GM23338 (cell line): ENCODE results near the gene TRA2A. TPM values are rescaled to one million over a fixed set of nuclear protein-coding genes. Genes with fewer than 3 reads are reported as not detected.

Source experiments
- ATAC-seq: fragments of 200-7000 bp; cut with Tn5 transposase; 3 replicates; pipeline ENCODE4 v1.9.1; 2020
- DNase-seq: peaks from one replicate; pipeline ENCODE4 v3.0.0-alpha.2; 2015; ENCODE audit warnings: low spot score
- H2AFZ ChIP-seq: fragments of 200-600 bp; sonication (generic); 2 replicates; pipeline ENCODE4 v1.8.0; 2016; ENCODE audit warnings: antibody characterized with exemption, mild to moderate bottlenecking, moderate library complexity
- H3F3A ChIP-seq: fragments of 200-600 bp; sonication (generic); replicated peaks from 2 replicates; pipeline ENCODE4 v1.8.0; 2017; ENCODE audit warnings: antibody characterized with exemption, mixed run types, low read depth
- H3K27ac ChIP-seq: fragments of 200-600 bp; sonication (generic); 2 replicates; pipeline ENCODE4 v1.6.1; 2016; ENCODE audit warnings: low read depth
- H3K27me3 ChIP-seq: fragments of 200-600 bp; sonication (generic); 2 replicates; pipeline ENCODE4 v1.8.0; 2016; ENCODE audit warnings: mild to moderate bottlenecking, mixed run types, moderate library complexity; ENCODE audit not compliant: insufficient read depth
- H3K36me3 ChIP-seq: fragments of 200-600 bp; sonication (generic); 2 replicates; pipeline ENCODE4 v1.8.0; 2016; ENCODE audit warnings: mild to moderate bottlenecking; ENCODE audit not compliant: insufficient read depth
- H3K4me1 ChIP-seq: fragments of 200-600 bp; sonication (generic); 2 replicates; pipeline ENCODE4 v1.8.0; 2016; ENCODE audit warnings: mild to moderate bottlenecking, moderate library complexity; ENCODE audit not compliant: insufficient read depth
- H3K4me2 ChIP-seq: fragments of 200-600 bp; sonication (generic); 2 replicates; pipeline ENCODE4 v1.7.1; 2017; ENCODE audit warnings: mixed run types
- H3K4me3 ChIP-seq: fragments of 200-600 bp; sonication (generic); 2 replicates; pipeline ENCODE4 v1.6.1; 2016; ENCODE audit warnings: mixed run types
- H3K79me2 ChIP-seq: fragments of 200-600 bp; sonication (generic); replicated peaks from 2 replicates; pipeline ENCODE4 v1.8.0; 2017; ENCODE audit warnings: mild to moderate bottlenecking; ENCODE audit not compliant: insufficient read depth
- H3K9me2 ChIP-seq: fragments of 200-600 bp; sonication (generic); 2 replicates; pipeline ENCODE4 v1.8.0; 2017; ENCODE audit not compliant: insufficient read depth
- H4K20me1 ChIP-seq: fragments of 200-600 bp; sonication (generic); replicated peaks from 2 replicates; pipeline ENCODE4 v1.8.0; 2017; ENCODE audit warnings: mild to moderate bottlenecking; ENCODE audit not compliant: insufficient read depth
- H3K27ac Mint-ChIP-seq: 2 replicates; pipeline ENCODE4 v1.8.0; 2020; ENCODE audit warnings: inconsistent platforms, mild to moderate bottlenecking, moderate library complexity, mixed read lengths
- H3K27me3 Mint-ChIP-seq: 3 replicates; pipeline ENCODE4 v1.8.0; 2022; ENCODE audit warnings: low read depth, mild to moderate bottlenecking, moderate library complexity, mixed read lengths, inconsistent platforms; ENCODE audit not compliant: insufficient read depth, poor library complexity
- H3K36me3 Mint-ChIP-seq: 3 replicates; pipeline ENCODE4 v1.8.0; 2021; ENCODE audit warnings: low read depth, mild to moderate bottlenecking, inconsistent platforms, moderate library complexity, mixed read lengths
- H3K4me1 Mint-ChIP-seq: 3 replicates; pipeline ENCODE4 v1.8.0; 2020; ENCODE audit warnings: mild to moderate bottlenecking, inconsistent platforms, mixed read lengths
- H3K4me3 Mint-ChIP-seq: 3 replicates; pipeline ENCODE4 v1.8.0; 2021; ENCODE audit warnings: moderate library complexity, mild to moderate bottlenecking, inconsistent platforms, mixed read lengths
- H3K9me3 Mint-ChIP-seq: 3 replicates; pipeline ENCODE4 v1.8.0; 2020; ENCODE audit warnings: moderate library complexity, mild to moderate bottlenecking, inconsistent platforms, mixed read lengths
- CREB1 ChIP-seq: fragments of 250-450 bp; sonication (Bioruptor Pico); IDR thresholded peaks from 2 replicates; pipeline ENCODE4 v1.5.0; 2020; ENCODE audit warnings: low read depth, mild to moderate bottlenecking, moderate library complexity
- CTCF ChIP-seq, 2 experiments: fragments of 200-600 bp in 1 of 2; sonication (generic) in 1 of 2; conservative IDR thresholded peaks; 2 replicates each; pipeline versions ENCODE4 v1.5.1 to v1.6.1; 2016 to 2017; ENCODE audit warnings: antibody characterized with exemption in 2 of 2, low read depth in 2 of 2, mild to moderate bottlenecking in 2 of 2, moderate library complexity in 1 of 2
- EZH2 ChIP-seq: fragments of 200-600 bp; sonication (generic); IDR thresholded peaks from one replicate; pipeline ENCODE4 v1.8.0; 2017; ENCODE audit warnings: antibody characterized with exemption, mild to moderate bottlenecking, low read depth; ENCODE audit not compliant: unreplicated experiment
- JUNB ChIP-seq: IDR thresholded peaks from one replicate; pipeline ENCODE4 v1.6.1; 2016; ENCODE audit warnings: antibody characterized with exemption; ENCODE audit not compliant: unreplicated experiment
- POLR2AphosphoS5 ChIP-seq: IDR thresholded peaks from 2 replicates; pipeline ENCODE4 v1.6.1; 2016; ENCODE audit warnings: antibody characterized with exemption, low read depth
- REST ChIP-seq: IDR thresholded peaks from one replicate; pipeline ENCODE4 v1.6.1; 2018; ENCODE audit warnings: antibody characterized with exemption; ENCODE audit not compliant: unreplicated experiment
- ZNF114 ChIP-seq: fragments of 250-450 bp; sonication (Bioruptor Pico); IDR thresholded peaks from 2 replicates; pipeline ENCODE4 v1.5.0; 2020; ENCODE audit warnings: mild to moderate bottlenecking, moderate library complexity
- ZNF331 ChIP-seq: fragments of 250-450 bp; sonication (Bioruptor Pico); IDR thresholded peaks from 2 replicates; pipeline ENCODE4 v1.5.0; 2020; ENCODE audit warnings: low read depth, mild to moderate bottlenecking, moderate library complexity
- polyA plus RNA-seq: library from polyadenylated mRNA; unstranded; fragments of >200 nt; fragmentation: Nextera tagmentation; extraction: Ambion mirVana; gene quantifications from 2 replicates; pipeline ENCODE4 v1.2.1, GENCODE V29; 2016
- total RNA-seq: library from RNA; depleted of rRNA; stranded (reverse); fragments of >200 nt; shearing (Covaris generic); gene quantifications from 2 replicates; pipeline ENCODE4 v1.2.3, GENCODE V29; 2014

Gene TRA2A
- total and polyA plus RNA-seq, 2 experiments from 2014 or later: 82.6 to 271 TPM

GRCh38 chr7:23470330-23471105, 61.3 kb downstream of the TRA2A start, which contains the start of gene IGF2BP3:
Gene IGF2BP3 (minus strand): TSS chr7:23470491. CDS start chr7:23470110, 381 bp downstream.
- H3K27ac Mint-ChIP-seq: peak within 1 kb of the TSS; percentile 96
- H3K4me1 Mint-ChIP-seq: peaks cover 15% of the 10 kb centered on the region
- TF ChIP-seq POLR2AphosphoS5 (peak; percentile 59; the same call in 1 of the 2 replicates), JUNB (no peak), EZH2 (no peak), REST (peak; percentile 8), CREB1 (CRISPR knock-in tag) (peak; percentile 41), ZNF114 (CRISPR knock-in tag) (no peak)
- H3K4me3 ChIP-seq: peak within 1 kb of the TSS; percentile 64
- peaks cover 15% of the 10 kb centered on the region for H3K4me1 ChIP-seq
- H3K27me3 ChIP-seq: no peaks in the 10 kb centered on the region
- DNase-seq (peak; percentile 97), ATAC-seq (peak; percentile 13)
- no peaks in the 10 kb centered on the region for H3K36me3 ChIP-seq
- peaks cover 20% of the 10 kb centered on the region for H3K27me3 Mint-ChIP-seq
- H3K4me3 Mint-ChIP-seq: peak within 1 kb of the TSS; percentile 99
- peaks cover 7% of the 10 kb centered on the region; the same call in 1 of the 2 replicates for H3F3A ChIP-seq
- no peak within 1 kb of the TSS for H2AFZ ChIP-seq
- peak within 1 kb of the TSS; percentile 96 for H3K27ac ChIP-seq
- H3K4me2 ChIP-seq: peak within 1 kb of the TSS; percentile 85
- no peaks in the 10 kb centered on the region for H3K9me2 ChIP-seq
- peaks cover 24% of the 10 kb centered on the region for H3K36me3 Mint-ChIP-seq
- H3K79me2 ChIP-seq: peaks cover 66% of the 10 kb centered on the region
- no peaks in the 10 kb centered on the region for H4K20me1 ChIP-seq
- peaks cover 7% of the 10 kb centered on the region; the same call in 2 of the 3 replicates for H3K9me3 Mint-ChIP-seq

- Histone ChIP-seq H3K36me3 (no peaks in the 10 kb centered on the region), H3K4me3 (peak overlapping the region; percentile 64), H3K27me3 (no peaks in the 10 kb centered on the region), H3K79me2 (peaks cover 62% of the 10 kb centered on the region), H3K4me1 (peaks cover 15% of the 10 kb centered on the region), H3K9me2 (no peaks in the 10 kb centered on the region), H2AFZ (no peak overlapping the region), H3F3A (peaks cover 7% of the 10 kb centered on the region; the same call in 1 of the 2 replicates), H4K20me1 (no peaks in the 10 kb centered on the region), H3K4me2 (peak overlapping the region; percentile 85), H3K27ac (peak overlapping the region; percentile 96)
- TF ChIP-seq JUNB (no peak), ZNF331 (CRISPR knock-in tag) (no peak), CTCF (conservative IDR thresholded peaks at IDR 0.05; ENCODE audit: low read depth in 2 of 2) (no peak), REST (no peak)
- Mint-ChIP-seq H3K27ac (peak overlapping the region; percentile 96), H3K27me3 (peaks cover 19% of the 10 kb centered on the region), H3K4me1 (peaks cover 20% of the 10 kb centered on the region), H3K9me3 (peaks cover 7% of the 10 kb centered on the region; the same call in 2 of the 3 replicates), H3K36me3 (peaks cover 27% of the 10 kb centered on the region), H3K4me3 (peak overlapping the region; percentile 86)
- DNase-seq (no peak), ATAC-seq (no peak)
These were observed 61.9 kb downstream of the TRA2A start for GRCh38 chr7:23469961-23470250.
